GM18951 (cell line): ENCODE measurements around the gene SKIL.

Experiments used
- POLR2A ChIP-seq: IDR thresholded peaks from 4 replicates; pipeline ENCODE4 v1.6.1; 2011; ENCODE audit warnings: mild to moderate bottlenecking; ENCODE audit not compliant: insufficient read length, insufficient read depth; ENCODE audit errors: extremely low read depth
- in situ Hi-C: fragments of 300-500 bp; cut with MboI; formaldehyde crosslinking; loops from one replicate; pipeline ENCODE4 v1.12.0; 2022; ENCODE audit warnings: low sequenced_read_pairs, mixed read lengths, inconsistent platforms; ENCODE audit not compliant: unreplicated experiment

SKIL gene

GRCh38 chr3:170387950-170388349, 30.4 kb downstream of the SKIL start:
- no peak for TF ChIP-seq POLR2A
- in situ Hi-C loops: no loop called here

- TF ChIP-seq POLR2A: no peak
- in situ Hi-C loops: no loop called here
These were observed 33.6 kb downstream of the SKIL start for GRCh38 chr3:170391108-170391507.

- no peak for TF ChIP-seq POLR2A
- in situ Hi-C loops: no loop called here
These were observed 40.2 kb downstream of the SKIL start for GRCh38 chr3:170397685-170398084.

GRCh38 chr3:170405101-170405500, 47.6 kb downstream of the SKIL start:
- TF ChIP-seq POLR2A: no peak

GRCh38 chr3:170410428-170411029, 53.0 kb downstream of the SKIL start:
- no peak for TF ChIP-seq POLR2A
- in situ Hi-C loops: loop anchor here (5.0 to 10.0 kb wide), 2 partner anchors 98 to 404 kb away; no protein-coding TSS in a partner anchor

More at GRCh38 chr3:170405101-170405500, 47.6 kb downstream of the SKIL start:
- in situ Hi-C loops: no loop called here

GRCh38 chr3:170413291-170413690, 55.8 kb downstream of the SKIL start:
- no peak for TF ChIP-seq POLR2A
- in situ Hi-C loops: loop anchor here (5.0 to 10.0 kb wide), 2 partner anchors 101 to 402 kb away; no protein-coding TSS in a partner anchor

GRCh38 chr3:170414202-170414663, 56.7 kb downstream of the SKIL start:
- in situ Hi-C loops: loop anchor here (5.0 to 10.0 kb wide), 2 partner anchors 102 to 401 kb away; no protein-coding TSS in a partner anchor
- no peak for TF ChIP-seq POLR2A

GRCh38 chr3:170417090-170417489, 59.6 kb downstream of the SKIL start:
- in situ Hi-C loops: loop anchor here (10.0 kb wide), 1 partner anchor 398 kb away; no protein-coding TSS in a partner anchor
- TF ChIP-seq POLR2A: no peak

GRCh38 chr3:170418422-170419398, 61.2 kb downstream of the SKIL start, which contains the start of gene CLDN11:
CLDN11 (plus strand) TSS chr3:170418868; CDS start chr3:170419067, 199 bp downstream.
- TF ChIP-seq POLR2A: no peak
- in situ Hi-C loops: loop anchor here (10.0 kb wide), 1 partner anchor 396 kb away; no protein-coding TSS in a partner anchor

- no peak for TF ChIP-seq POLR2A
- in situ Hi-C loops: loop anchor here (10.0 kb wide), 1 partner anchor 395 kb away; no protein-coding TSS in a partner anchor
These were observed 62.1 kb downstream of the SKIL start for GRCh38 chr3:170419557-170420087.

GRCh38 chr3:170420307-170420821, 62.8 kb downstream of the SKIL start:
- in situ Hi-C loops: no loop called here
- no peak for TF ChIP-seq POLR2A

GRCh38 chr3:170421111-170421641, 63.7 kb downstream of the SKIL start:
- no peak for TF ChIP-seq POLR2A
- in situ Hi-C loops: no loop called here
